HepG2 (cell line): ENCODE measurements around the gene ACADVL. TPM values are rescaled to one million over a fixed set of nuclear protein-coding genes. Genes with fewer than 3 reads are reported as not detected.

ENCODE experiments used
- BORCS8-MEF2B ChIP-seq: sonication (generic); formaldehyde crosslinking; IDR thresholded peaks from 2 replicates; pipeline ENCODE4 v1.8.0; 2022; ENCODE audit warnings: mild to moderate bottlenecking, missing genetic modification reagents
- ESRRA ChIP-seq: sonication (generic); formaldehyde crosslinking; IDR thresholded peaks from 2 replicates; pipeline ENCODE4 v1.5.1; 2020; ENCODE audit warnings: mild to moderate bottlenecking, low read depth, missing genetic modification reagents
- ETV5 ChIP-seq: IDR thresholded peaks from 2 replicates; pipeline ENCODE4 v1.6.1; 2018; ENCODE audit warnings: missing biosample characterization, missing genetic modification reagents, inconsistent platforms, borderline replicate concordance
- KDM3A ChIP-seq: IDR thresholded peaks from 2 replicates; pipeline ENCODE4 v1.6.1; 2018; ENCODE audit warnings: low read depth, missing compliant biosample characterization
- KMT2B ChIP-seq: IDR thresholded peaks from 2 replicates; pipeline ENCODE4 v1.6.1; 2016; ENCODE audit warnings: missing genetic modification reagents, missing compliant biosample characterization
- MATR3 ChIP-seq: sonication (generic); formaldehyde crosslinking; IDR thresholded peaks from 2 replicates; pipeline ENCODE4 v1.4.0; 2020; ENCODE audit warnings: missing genetic modification reagents
- NCOA2 ChIP-seq: sonication (generic); formaldehyde crosslinking; IDR thresholded peaks from 2 replicates; pipeline ENCODE4 v1.8.0; 2022; ENCODE audit warnings: inconsistent platforms
- NRL ChIP-seq: sonication (generic); formaldehyde crosslinking; IDR thresholded peaks from 2 replicates; pipeline ENCODE4 v1.5.0; 2020; ENCODE audit warnings: missing genetic modification reagents, mild to moderate bottlenecking, moderate library complexity, borderline replicate concordance
- SAP130 ChIP-seq: IDR thresholded peaks from 2 replicates; pipeline ENCODE4 v1.6.1; 2016; ENCODE audit warnings: low read depth
- SMARCC2 ChIP-seq: fragments of 450-650 bp; IDR thresholded peaks from 2 replicates; pipeline ENCODE4 v1.6.1; 2017; ENCODE audit warnings: antibody characterized with exemption, mild to moderate bottlenecking
- TBL1XR1 ChIP-seq: fragments of 150-350 bp; IDR thresholded peaks from 2 replicates; pipeline ENCODE4 v1.6.1; 2014; ENCODE audit warnings: borderline replicate concordance, low read length; ENCODE audit not compliant: partially characterized antibody
- ZFP36 ChIP-seq: fragments of 150-350 bp; IDR thresholded peaks from 2 replicates; pipeline ENCODE4 v1.6.1; 2018; ENCODE audit warnings: borderline replicate concordance, low read length, low read depth; ENCODE audit not compliant: partially characterized antibody
- ZNF180 ChIP-seq: sonication (generic); formaldehyde crosslinking; IDR thresholded peaks from 2 replicates; pipeline ENCODE4 v1.4.0; 2020; ENCODE audit warnings: low read depth, missing genetic modification reagents, borderline replicate concordance
- ZNF207 ChIP-seq: fragments of 450-650 bp; IDR thresholded peaks from 2 replicates; pipeline ENCODE4 v1.6.1; 2016; ENCODE audit warnings: antibody characterized with exemption, borderline replicate concordance
- ZNF616 ChIP-seq: sonication (generic); formaldehyde crosslinking; IDR thresholded peaks from 2 replicates; pipeline ENCODE4 v1.5.0; 2020; ENCODE audit warnings: low read depth, mild to moderate bottlenecking, missing genetic modification reagents
- polyA plus RNA-seq, 8 experiments: library from polyadenylated mRNA; depleted of rRNA in 3 of 8; stranded (reverse) in 7 of 8; unstranded in 1 of 8; fragments of >200 nt; fragmentation: Illumina TruSeq in 4 of 8; extraction: Trizol in 4 of 8; gene quantifications; 2 replicates each; pipeline versions ENCODE4 v1.2.1 to v1.2.3, GENCODE V29; 2011 to 2016; ENCODE audit warnings: low read depth in 4 of 8, missing spikeins in 1 of 8, mixed read lengths in 1 of 8; ENCODE audit not compliant: insufficient read depth in 1 of 8
- total RNA-seq, 5 experiments: library from RNA; depleted of rRNA; stranded (reverse); fragments of >200 nt; fragmentation: Illumina TruSeq; extraction: Trizol; gene quantifications; 2 replicates each; pipeline ENCODE4 v1.2.3, GENCODE V29; 2016; ENCODE audit warnings: low read depth in 1 of 5
- TF ChIP-seq, protein P1 (sequence below): sonication (generic); formaldehyde crosslinking; IDR thresholded peaks from 2 replicates; pipeline ENCODE4 v1.8.0; 2022; ENCODE audit warnings: missing genetic modification reagents, mild to moderate bottlenecking, inconsistent platforms, borderline replicate concordance
- TF ChIP-seq, protein P2 (sequence below): sonication (generic); formaldehyde crosslinking; IDR thresholded peaks from 2 replicates; pipeline ENCODE4 v1.8.0; 2022; ENCODE audit warnings: mild to moderate bottlenecking, missing genetic modification reagents, borderline replicate concordance
- TF ChIP-seq, protein P3 (sequence below): sonication (generic); formaldehyde crosslinking; IDR thresholded peaks from 2 replicates; pipeline ENCODE4 v1.5.1; 2020; ENCODE audit warnings: missing genetic modification reagents, mild to moderate bottlenecking, borderline replicate concordance
- TF ChIP-seq, protein P4 (sequence below): IDR thresholded peaks from 2 replicates; pipeline ENCODE4 v1.6.1; 2016; ENCODE audit warnings: mild to moderate bottlenecking, missing biosample characterization, missing genetic modification reagents
- TF ChIP-seq, protein P5 (sequence below): sonication (generic); formaldehyde crosslinking; IDR thresholded peaks from 2 replicates; pipeline ENCODE4 v1.4.0; 2020; ENCODE audit warnings: missing genetic modification reagents
- TF ChIP-seq, protein P6 (sequence below): IDR thresholded peaks from 2 replicates; pipeline ENCODE4 v1.6.1; 2012; ENCODE audit warnings: low read depth, low read length, improper control_type of control experiment

The ACADVL gene
- total and polyA plus RNA-seq, 2 of the 13 experiments (the other 11 are each of a cell fraction or from before 2014, with no cell fraction given) = 219 to 412 TPM

DNA sequence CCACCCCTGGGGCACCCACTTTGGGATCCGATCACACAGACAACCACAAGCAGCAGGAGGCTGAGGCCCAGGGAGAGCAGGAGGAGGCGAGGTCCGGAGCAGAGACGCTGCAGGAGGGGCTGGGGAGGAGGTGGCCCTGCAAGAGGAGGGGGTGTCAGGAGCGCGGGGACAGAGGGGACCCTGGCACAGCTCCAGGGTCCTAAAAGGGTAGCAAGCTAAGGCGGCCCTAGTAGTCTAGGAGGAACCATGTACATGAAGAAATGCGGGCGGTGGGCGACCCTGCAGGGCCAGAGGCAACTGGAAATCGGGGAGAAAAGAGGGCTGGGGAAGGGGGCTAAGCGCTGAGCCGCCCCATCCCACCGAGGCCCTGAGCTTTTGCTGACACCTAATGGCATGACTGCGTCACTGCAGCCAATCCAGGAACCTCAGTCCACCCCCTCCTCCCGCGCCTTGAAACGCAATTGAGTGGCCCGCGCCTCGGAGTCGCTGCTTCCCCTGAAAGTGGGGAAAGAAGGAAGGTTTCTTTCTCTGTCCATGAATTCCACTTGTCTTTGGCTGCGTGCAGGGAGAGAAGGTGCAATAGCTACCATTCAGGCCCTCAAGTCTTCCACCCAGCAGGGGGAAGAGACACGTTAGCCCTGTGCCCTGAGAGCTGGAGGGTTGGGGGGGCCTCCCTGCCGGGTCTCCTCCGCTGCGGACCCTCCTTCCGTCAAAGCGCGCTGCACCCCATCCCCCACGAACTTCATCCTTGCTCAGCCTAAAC lies 42.4 kb upstream of the ACADVL start (continued):
- TF ChIP-seq, protein P1, sequence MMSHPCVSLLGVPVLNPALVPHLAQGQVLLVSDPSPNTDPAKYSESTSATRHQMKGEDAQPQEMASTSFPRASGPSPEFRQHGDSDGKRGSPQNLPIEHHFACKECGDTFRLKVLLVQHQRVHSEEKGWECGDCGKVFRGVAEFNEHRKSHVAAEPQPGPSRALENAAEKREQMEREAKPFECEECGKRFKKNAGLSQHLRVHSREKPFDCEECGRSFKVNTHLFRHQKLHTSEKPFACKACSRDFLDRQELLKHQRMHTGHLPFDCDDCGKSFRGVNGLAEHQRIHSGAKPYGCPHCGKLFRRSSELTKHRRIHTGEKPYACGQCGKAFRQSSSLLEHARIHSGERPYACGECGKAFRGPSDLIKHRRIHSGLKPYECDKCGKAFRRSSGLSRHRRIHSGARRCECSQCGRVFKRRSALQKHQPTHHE (CRISPR knock-in tag) = no peak
- TF ChIP-seq, protein P2, sequence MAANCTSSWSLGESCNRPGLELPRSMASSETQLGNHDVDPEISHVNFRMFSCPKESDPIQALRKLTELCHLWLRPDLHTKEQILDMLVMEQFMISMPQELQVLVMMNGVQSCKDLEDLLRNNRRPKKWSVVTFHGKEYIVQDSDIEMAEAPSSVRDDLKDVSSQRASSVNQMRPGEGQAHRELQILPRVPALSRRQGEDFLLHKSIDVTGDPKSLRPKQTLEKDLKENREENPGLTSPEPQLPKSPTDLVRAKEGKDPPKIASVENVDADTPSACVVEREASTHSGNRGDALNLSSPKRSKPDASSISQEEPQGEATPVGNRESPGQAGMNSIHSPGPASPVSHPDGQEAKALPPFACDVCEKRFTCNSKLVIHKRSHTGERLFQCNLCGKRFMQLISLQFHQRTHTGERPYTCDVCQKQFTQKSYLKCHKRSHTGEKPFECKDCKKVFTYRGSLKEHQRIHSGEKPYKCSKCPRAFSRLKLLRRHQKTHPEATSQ (CRISPR knock-in tag) = no peak
- no peak for TF ChIP-seq ZFP36
- TF ChIP-seq ZNF207 = no peak
- TF ChIP-seq KMT2B (CRISPR knock-in tag) = no peak
- TF ChIP-seq, protein P3, sequence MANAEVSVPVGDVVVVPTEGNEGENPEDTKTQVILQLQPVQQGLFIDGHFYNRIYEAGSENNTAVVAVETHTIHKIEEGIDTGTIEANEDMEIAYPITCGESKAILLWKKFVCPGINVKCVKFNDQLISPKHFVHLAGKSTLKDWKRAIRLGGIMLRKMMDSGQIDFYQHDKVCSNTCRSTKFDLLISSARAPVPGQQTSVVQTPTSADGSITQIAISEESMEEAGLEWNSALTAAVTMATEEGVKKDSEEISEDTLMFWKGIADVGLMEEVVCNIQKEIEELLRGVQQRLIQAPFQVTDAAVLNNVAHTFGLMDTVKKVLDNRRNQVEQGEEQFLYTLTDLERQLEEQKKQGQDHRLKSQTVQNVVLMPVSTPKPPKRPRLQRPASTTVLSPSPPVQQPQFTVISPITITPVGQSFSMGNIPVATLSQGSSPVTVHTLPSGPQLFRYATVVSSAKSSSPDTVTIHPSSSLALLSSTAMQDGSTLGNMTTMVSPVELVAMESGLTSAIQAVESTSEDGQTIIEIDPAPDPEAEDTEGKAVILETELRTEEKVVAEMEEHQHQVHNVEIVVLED (CRISPR knock-in tag) = peak; percentile 36; the same call in 1 of the 2 replicates
- TF ChIP-seq TBL1XR1 = no peak
- TF ChIP-seq, protein P4, sequence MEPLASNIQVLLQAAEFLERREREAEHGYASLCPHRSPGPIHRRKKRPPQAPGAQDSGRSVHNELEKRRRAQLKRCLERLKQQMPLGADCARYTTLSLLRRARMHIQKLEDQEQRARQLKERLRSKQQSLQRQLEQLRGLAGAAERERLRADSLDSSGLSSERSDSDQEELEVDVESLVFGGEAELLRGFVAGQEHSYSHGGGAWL (CRISPR knock-in tag) = no peak; the same call in 1 of the 2 replicates
- TF ChIP-seq KDM3A (CRISPR knock-in tag) = peak; percentile 78; the same call in 1 of the 2 replicates
- peak; percentile 50; the same call in 1 of the 2 replicates for TF ChIP-seq SAP130 (CRISPR knock-in tag)
- peak; percentile 18; the same call in 1 of the 2 replicates for TF ChIP-seq ETV5
- TF ChIP-seq ZNF180 (CRISPR knock-in tag) = no peak
- TF ChIP-seq NRL (CRISPR knock-in tag) = no peak
- TF ChIP-seq ESRRA (CRISPR knock-in tag) = no peak
- TF ChIP-seq NCOA2 (CRISPR knock-in tag) = no peak
- TF ChIP-seq ZNF616 = 0 out of 2 replicates have a peak, but pooled peaks have one; percentile 13
- no peak for TF ChIP-seq MATR3 (CRISPR knock-in tag)
- no peak for TF ChIP-seq BORCS8-MEF2B (CRISPR knock-in tag)
- TF ChIP-seq, protein P5, sequence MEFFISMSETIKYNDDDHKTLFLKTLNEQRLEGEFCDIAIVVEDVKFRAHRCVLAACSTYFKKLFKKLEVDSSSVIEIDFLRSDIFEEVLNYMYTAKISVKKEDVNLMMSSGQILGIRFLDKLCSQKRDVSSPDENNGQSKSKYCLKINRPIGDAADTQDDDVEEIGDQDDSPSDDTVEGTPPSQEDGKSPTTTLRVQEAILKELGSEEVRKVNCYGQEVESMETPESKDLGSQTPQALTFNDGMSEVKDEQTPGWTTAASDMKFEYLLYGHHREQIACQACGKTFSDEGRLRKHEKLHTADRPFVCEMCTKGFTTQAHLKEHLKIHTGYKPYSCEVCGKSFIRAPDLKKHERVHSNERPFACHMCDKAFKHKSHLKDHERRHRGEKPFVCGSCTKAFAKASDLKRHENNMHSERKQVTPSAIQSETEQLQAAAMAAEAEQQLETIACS (CRISPR knock-in tag) = no peak
- TF ChIP-seq, protein P6, sequence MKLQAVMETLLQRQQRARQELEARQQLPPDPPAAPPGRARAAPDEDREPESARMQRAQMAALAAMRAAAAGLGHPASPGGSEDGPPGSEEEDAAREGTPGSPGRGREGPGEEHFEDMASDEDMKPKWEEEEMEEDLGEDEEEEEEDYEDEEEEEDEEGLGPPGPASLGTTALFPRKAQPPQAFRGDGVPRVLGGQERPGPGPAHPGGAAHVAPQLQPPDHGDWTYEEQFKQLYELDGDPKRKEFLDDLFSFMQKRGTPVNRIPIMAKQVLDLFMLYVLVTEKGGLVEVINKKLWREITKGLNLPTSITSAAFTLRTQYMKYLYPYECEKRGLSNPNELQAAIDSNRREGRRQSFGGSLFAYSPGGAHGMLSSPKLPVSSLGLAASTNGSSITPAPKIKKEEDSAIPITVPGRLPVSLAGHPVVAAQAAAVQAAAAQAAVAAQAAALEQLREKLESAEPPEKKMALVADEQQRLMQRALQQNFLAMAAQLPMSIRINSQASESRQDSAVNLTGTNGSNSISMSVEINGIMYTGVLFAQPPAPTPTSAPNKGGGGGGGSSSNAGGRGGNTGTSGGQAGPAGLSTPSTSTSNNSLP = no peak
- no peak for TF ChIP-seq SMARCC2
